HCT116 (cell line): ENCODE data around the gene EEF1AKMT4. TPM values are rescaled to one million over a fixed set of nuclear protein-coding genes. Genes with fewer than 3 reads are reported as not detected.

Source experiments
- ATAC-seq: fragments of 200-7000 bp; cut with Tn5 transposase; 2 replicates; pipeline ENCODE4 v1.9.1; 2020; ENCODE audit warnings: mild to moderate bottlenecking, moderate library complexity
- BruUV-seq: library from RNA; stranded (reverse); fragments of 400-500 nt; replicated peaks from 2 replicates; lab custom pipeline; 2021; lab: Mats Ljungman, UMichigan
- CTCF ChIA-PET: fragments of 300-600 bp; sonication (Branson Sonifier 250); formaldehyde crosslinking; loops from one replicate; lab custom pipeline; 2021; ENCODE audit warnings: antibody characterized with exemption; lab: Charles Lee
- POLR2A ChIA-PET: fragments of 300-600, 350-600 bp; sonication (Branson Sonifier 250); formaldehyde crosslinking; loops from one replicate; lab custom pipeline; 2021; ENCODE audit warnings: antibody characterized with exemption; lab: Charles Lee
- RAD21 ChIA-PET, 2 experiments: fragments of 300-600 bp; sonication (Branson Sonifier 250); formaldehyde crosslinking; loops; one replicate each; lab custom pipeline; 2023; ENCODE audit warnings: low total read pairs in 2 of 2; ENCODE audit not compliant: uncharacterized antibody in 2 of 2, unreplicated experiment in 2 of 2, low non-redundant PET in 1 of 2; lab: Charles Lee
- DNase-seq: peaks from one replicate; pipeline ENCODE4 v3.0.0-alpha.2; 2010; ENCODE audit warnings: low read depth, low spot score
- H2AFZ ChIP-seq: fragments of 200-600 bp; shearing (Covaris generic), sonication (generic); 2 replicates; pipeline ENCODE4 v1.6.1; 2017; ENCODE audit warnings: low read depth, mixed run types, mixed read lengths, antibody characterized with exemption, low read length; ENCODE audit not compliant: poor library complexity, severe bottlenecking
- H3K27ac ChIP-seq: 2 replicates; pipeline ENCODE4 v1.5.1; 2012; ENCODE audit warnings: low read depth, low read length
- H3K27me3 ChIP-seq: fragments of 200-600 bp; sonication (generic); 2 replicates; pipeline ENCODE4 v1.6.1; 2016; ENCODE audit warnings: mixed run types, low read length, mixed read lengths; ENCODE audit not compliant: insufficient read depth
- H3K36me3 ChIP-seq, 2 experiments: fragments of 200-500 bp in 1 of 2; fragments of 200-600 bp in 1 of 2; sonication (Bioruptor generic) in 1 of 2; sonication (generic) in 1 of 2; 2 replicates each; pipeline versions ENCODE4 v1.5.1 to v1.6.1; 2014 to 2016; ENCODE audit warnings: low read length in 2 of 2, inconsistent platforms in 1 of 2, mixed read lengths in 1 of 2, mixed run types in 1 of 2; ENCODE audit not compliant: insufficient read depth in 2 of 2, control insufficient read depth in 1 of 2
- H3K4me1 ChIP-seq, 2 experiments: fragments of 200-600 bp in 1 of 2; sonication (generic) in 1 of 2; 2 replicates each; pipeline versions ENCODE4 v1.5.1 to v1.6.1; 2012 to 2017; ENCODE audit warnings: low read length in 2 of 2, inconsistent platforms in 1 of 2, mild to moderate bottlenecking in 1 of 2, mixed read lengths in 1 of 2, mixed run types in 1 of 2, moderate library complexity in 1 of 2; ENCODE audit not compliant: insufficient read depth in 2 of 2, control insufficient read depth in 1 of 2
- H3K4me2 ChIP-seq: fragments of 200-600 bp; sonication (generic); 2 replicates; pipeline ENCODE4 v1.6.1; 2017; ENCODE audit warnings: mixed run types, low read length, mixed read lengths
- H3K4me3 ChIP-seq, 2 experiments: fragments of 200-600 bp in 1 of 2; sonication (generic) in 1 of 2; replicated peaks in 1 of 2; 2 replicates each; pipeline ENCODE4 v1.5.1; 2011 to 2016; ENCODE audit warnings: low read length in 2 of 2, control low read depth in 1 of 2, low read depth in 1 of 2, mild to moderate bottlenecking in 1 of 2, mixed read lengths in 1 of 2, mixed run types in 1 of 2
- H3K79me2 ChIP-seq: fragments of 200-600 bp; sonication (generic); 2 replicates; pipeline ENCODE4 v1.6.1; 2017; ENCODE audit warnings: mild to moderate bottlenecking, mixed run types, low read length, moderate library complexity, mixed read lengths; ENCODE audit not compliant: insufficient read depth
- H3K9ac ChIP-seq: fragments of 200-600 bp; sonication (generic); 2 replicates; pipeline ENCODE4 v1.6.1; 2016; ENCODE audit warnings: low read length, mixed read lengths
- H3K9me2 ChIP-seq: fragments of 200-600 bp; sonication (generic), shearing (Covaris generic); 2 replicates; pipeline ENCODE4 v1.6.1; 2017; ENCODE audit warnings: mixed run types, mild to moderate bottlenecking, moderate library complexity; ENCODE audit not compliant: insufficient read depth
- H3K9me3 ChIP-seq, 2 experiments: fragments of 200-500 bp in 1 of 2; fragments of 200-600 bp in 1 of 2; sonication (Bioruptor generic) in 1 of 2; sonication (generic) in 1 of 2; 2 replicates each; pipeline ENCODE4 v1.6.1; 2014 to 2017; ENCODE audit warnings: low read length in 2 of 2, mixed read lengths in 2 of 2, inconsistent platforms in 1 of 2, low read depth in 1 of 2, mild to moderate bottlenecking in 1 of 2, mixed run types in 1 of 2, moderate library complexity in 1 of 2; ENCODE audit not compliant: control insufficient read depth in 1 of 2, insufficient read depth in 1 of 2
- H4K20me1 ChIP-seq: fragments of 200-600 bp; sonication (generic), shearing (Covaris generic); 2 replicates; pipeline ENCODE4 v1.6.1; 2017; ENCODE audit warnings: mixed run types, mild to moderate bottlenecking, moderate library complexity; ENCODE audit not compliant: insufficient read depth
- CBX3 ChIP-seq: IDR thresholded peaks from 2 replicates; pipeline ENCODE4 v1.6.1; 2012; ENCODE audit warnings: low read depth
- CEBPB ChIP-seq: IDR thresholded peaks from 2 replicates; pipeline ENCODE4 v1.6.1; 2012; ENCODE audit warnings: low read depth
- EZH2 ChIP-seq: fragments of 200-600 bp; sonication (generic); IDR thresholded peaks from 2 replicates; pipeline ENCODE4 v1.6.1; 2017; ENCODE audit warnings: antibody characterized with exemption, mixed run types
- EZH2phosphoT487 ChIP-seq: fragments of 200-600 bp; IDR thresholded peaks from 2 replicates; pipeline ENCODE4 v1.6.1; 2018; ENCODE audit warnings: antibody characterized with exemption, borderline replicate concordance
- FOSL1 ChIP-seq: IDR thresholded peaks from 2 replicates; pipeline ENCODE4 v1.6.1; 2012; ENCODE audit warnings: low read depth
- JUND ChIP-seq: IDR thresholded peaks from 2 replicates; pipeline ENCODE4 v1.6.1; 2012
- POLR2A ChIP-seq: IDR thresholded peaks from 2 replicates; pipeline ENCODE4 v1.7.0; 2011; ENCODE audit warnings: borderline replicate concordance; ENCODE audit not compliant: insufficient read depth, insufficient read length; ENCODE audit errors: extremely low read depth
- POLR2AphosphoS5 ChIP-seq: IDR thresholded peaks from 2 replicates; pipeline ENCODE4 v1.6.1; 2011; ENCODE audit warnings: mild to moderate bottlenecking, low read depth, low read length, moderate library complexity
- SP1 ChIP-seq: IDR thresholded peaks from 2 replicates; pipeline ENCODE4 v1.6.1; 2012; ENCODE audit warnings: low read depth
- intact Hi-C: fragments of 100-400 bp; cut with micrococcal nuclease; formaldehyde crosslinking; loops from 2 replicates; pipeline ENCODE4 v1.10.0; 2022
- total RNA-seq: library from RNA; stranded (reverse); gene quantifications from one replicate; pipeline ENCODE4 v1.2.1, GENCODE V29; 2021; ENCODE audit not compliant: unreplicated experiment
- TF ChIP-seq, protein P1 (sequence below): IDR thresholded peaks from 2 replicates; pipeline ENCODE4 v1.6.1; 2012
- TF ChIP-seq, protein P2 (sequence below): IDR thresholded peaks from 2 replicates; pipeline ENCODE4 v1.6.1; 2012; ENCODE audit warnings: low read depth

EEF1AKMT4 gene
- total RNA-seq, 1 experiment from 2014 or later = 10.5 TPM

DNA sequence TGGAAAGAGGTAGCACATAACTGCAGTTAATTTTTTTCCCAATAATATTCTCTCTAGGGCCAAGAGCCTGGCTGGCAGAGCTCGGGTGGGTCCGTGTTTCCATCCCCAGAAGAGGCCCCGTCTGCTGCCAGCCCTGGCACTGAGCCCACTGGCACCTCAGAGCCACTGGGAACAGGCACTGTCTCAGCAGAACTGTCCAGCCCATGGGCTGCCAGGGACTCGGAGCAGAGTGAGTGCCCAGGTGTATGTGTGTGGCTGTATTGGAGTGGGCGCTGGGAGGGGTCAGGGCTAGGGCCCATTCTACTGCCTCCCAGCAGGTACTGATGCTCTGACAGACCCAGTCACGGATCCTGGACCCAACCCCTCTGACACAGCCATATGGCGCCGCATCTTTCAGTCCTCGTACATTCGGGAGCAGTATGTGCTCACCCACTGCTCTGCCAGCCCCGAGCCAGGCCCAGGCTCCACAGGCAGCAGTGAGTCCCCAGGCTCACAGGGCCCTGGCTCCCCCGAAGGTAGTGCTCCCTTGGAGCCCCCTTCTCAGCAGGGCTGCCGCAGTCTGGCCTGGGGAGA is 11.1 kb upstream of the EEF1AKMT4 start:
- BruUV-seq = no TSS peak
- no peak for ATAC-seq
- TF ChIP-seq, protein P1, sequence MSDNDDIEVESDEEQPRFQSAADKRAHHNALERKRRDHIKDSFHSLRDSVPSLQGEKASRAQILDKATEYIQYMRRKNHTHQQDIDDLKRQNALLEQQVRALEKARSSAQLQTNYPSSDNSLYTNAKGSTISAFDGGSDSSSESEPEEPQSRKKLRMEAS = no peak
- TF ChIP-seq CBX3 (no peak), POLR2A (no peak), CEBPB (no peak), EZH2 (no peak), JUND (no peak), POLR2AphosphoS5 (no peak), SP1 (no peak), EZH2phosphoT487 (no peak), FOSL1 (no peak)
- TF ChIP-seq, protein P2, sequence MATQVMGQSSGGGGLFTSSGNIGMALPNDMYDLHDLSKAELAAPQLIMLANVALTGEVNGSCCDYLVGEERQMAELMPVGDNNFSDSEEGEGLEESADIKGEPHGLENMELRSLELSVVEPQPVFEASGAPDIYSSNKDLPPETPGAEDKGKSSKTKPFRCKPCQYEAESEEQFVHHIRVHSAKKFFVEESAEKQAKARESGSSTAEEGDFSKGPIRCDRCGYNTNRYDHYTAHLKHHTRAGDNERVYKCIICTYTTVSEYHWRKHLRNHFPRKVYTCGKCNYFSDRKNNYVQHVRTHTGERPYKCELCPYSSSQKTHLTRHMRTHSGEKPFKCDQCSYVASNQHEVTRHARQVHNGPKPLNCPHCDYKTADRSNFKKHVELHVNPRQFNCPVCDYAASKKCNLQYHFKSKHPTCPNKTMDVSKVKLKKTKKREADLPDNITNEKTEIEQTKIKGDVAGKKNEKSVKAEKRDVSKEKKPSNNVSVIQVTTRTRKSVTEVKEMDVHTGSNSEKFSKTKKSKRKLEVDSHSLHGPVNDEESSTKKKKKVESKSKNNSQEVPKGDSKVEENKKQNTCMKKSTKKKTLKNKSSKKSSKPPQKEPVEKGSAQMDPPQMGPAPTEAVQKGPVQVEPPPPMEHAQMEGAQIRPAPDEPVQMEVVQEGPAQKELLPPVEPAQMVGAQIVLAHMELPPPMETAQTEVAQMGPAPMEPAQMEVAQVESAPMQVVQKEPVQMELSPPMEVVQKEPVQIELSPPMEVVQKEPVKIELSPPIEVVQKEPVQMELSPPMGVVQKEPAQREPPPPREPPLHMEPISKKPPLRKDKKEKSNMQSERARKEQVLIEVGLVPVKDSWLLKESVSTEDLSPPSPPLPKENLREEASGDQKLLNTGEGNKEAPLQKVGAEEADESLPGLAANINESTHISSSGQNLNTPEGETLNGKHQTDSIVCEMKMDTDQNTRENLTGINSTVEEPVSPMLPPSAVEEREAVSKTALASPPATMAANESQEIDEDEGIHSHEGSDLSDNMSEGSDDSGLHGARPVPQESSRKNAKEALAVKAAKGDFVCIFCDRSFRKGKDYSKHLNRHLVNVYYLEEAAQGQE = no peak
- TF ChIP-seq, all 23 proteins: peak for 0
- ChIA-PET CTCF (interaction anchor here (2.3 kb wide), 1 partner anchor 11 kb away, joined by 9 read pairs; no protein-coding TSS in a partner anchor), RAD21 (no interaction called here), POLR2A (interaction anchor here (1.0 to 1.2 kb wide), 2 partner anchors 8 to 11 kb away, joined by 3 to 4 read pairs; no protein-coding TSS in a partner anchor)
- no peaks in the 10 kb centered on the region for H3K27me3 ChIP-seq
- H2AFZ ChIP-seq = no peak overlapping the region
- peaks cover 11% of the 10 kb centered on the region in 2 experiments; a peak in 3 of 4 replicates for H3K36me3 ChIP-seq
- peaks cover 12 to 17% of the 10 kb centered on the region in 2 experiments for H3K4me1 ChIP-seq
- no peak overlapping the region for H3K4me3 ChIP-seq
- H4K20me1 ChIP-seq = no peaks in the 10 kb centered on the region
- no peak for DNase-seq
- H3K4me2 ChIP-seq = no peak overlapping the region
- intact Hi-C loops = no loop called here
- no peaks in the 10 kb centered on the region for H3K9me3 ChIP-seq
- H3K9ac ChIP-seq = no peak overlapping the region
- no peaks in the 10 kb centered on the region for H3K9me2 ChIP-seq
- no peaks in the 10 kb centered on the region for H3K79me2 ChIP-seq
- no peak overlapping the region for H3K27ac ChIP-seq
